ENCODE measurements around the gene CBFA2T2.
"Not testable (repeated sequence)": the region's sequence is repeated elsewhere in the genome, so short reads cannot be mapped to it uniquely, and the experiment has no call there.

CBFA2T2 gene

GRCh38 chr20:33508015-33508414 lies 18.1 kb downstream of the CBFA2T2 start:
- DNase-seq, result not testable (repeated sequence)

DNA sequence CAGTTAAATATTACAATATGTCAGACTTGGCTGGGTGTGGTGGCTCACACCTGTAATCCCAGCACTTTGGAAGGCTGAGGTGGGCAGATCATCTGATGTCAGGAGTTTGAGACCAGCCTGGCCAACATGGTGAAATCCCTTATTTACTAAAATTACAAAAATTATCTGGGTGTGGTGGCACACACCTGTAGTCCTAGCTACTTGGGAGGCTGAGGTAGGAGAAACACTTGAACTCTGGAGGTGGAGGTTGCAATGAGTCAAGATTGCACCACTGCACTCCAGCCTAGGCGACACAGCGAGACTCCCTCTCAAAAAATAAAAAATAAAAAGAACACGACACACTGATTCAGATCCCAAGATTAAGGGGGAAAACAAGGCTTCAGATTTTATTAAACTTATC lies 19.2 kb downstream of the CBFA2T2 start:
- DNase-seq, result not testable (repeated sequence)

DNA sequence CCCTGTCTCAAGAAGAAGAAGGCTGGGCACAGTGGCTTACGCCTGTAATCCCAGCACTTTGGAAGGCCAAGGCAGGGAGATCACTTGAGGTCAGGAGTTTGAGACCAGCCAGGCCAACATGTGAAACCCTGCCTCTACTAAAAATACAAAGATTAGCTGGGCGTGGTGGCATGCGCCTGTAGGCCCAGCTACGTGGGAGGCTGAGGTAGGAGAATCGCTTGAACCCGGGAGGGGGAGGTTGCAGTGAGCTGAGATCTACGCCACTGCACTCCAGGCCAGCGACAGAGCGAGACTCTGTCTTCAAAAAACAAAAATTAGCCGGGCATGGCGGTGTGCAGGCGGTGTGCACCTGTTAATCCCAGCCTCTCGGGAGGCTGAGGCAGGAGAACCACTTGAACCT lies 22.0 kb downstream of the CBFA2T2 start:
- DNase-seq, result not testable (repeated sequence)

GRCh38 chr20:33515569-33516216 lies 25.8 kb downstream of the CBFA2T2 start:
- no peak for DNase-seq

- no peak for DNase-seq
Observed at GRCh38 chr20:33516882-33517281, 27.0 kb downstream of the CBFA2T2 start.

- no peak for DNase-seq
Observed at GRCh38 chr20:33518071-33518470, 28.2 kb downstream of the CBFA2T2 start.

- DNase-seq, result no peak
Observed at GRCh38 chr20:33521461-33521860, 31.6 kb downstream of the CBFA2T2 start.

GRCh38 chr20:33522256-33522820 lies 32.4 kb downstream of the CBFA2T2 start:
- DNase-seq, result no peak

DNA sequence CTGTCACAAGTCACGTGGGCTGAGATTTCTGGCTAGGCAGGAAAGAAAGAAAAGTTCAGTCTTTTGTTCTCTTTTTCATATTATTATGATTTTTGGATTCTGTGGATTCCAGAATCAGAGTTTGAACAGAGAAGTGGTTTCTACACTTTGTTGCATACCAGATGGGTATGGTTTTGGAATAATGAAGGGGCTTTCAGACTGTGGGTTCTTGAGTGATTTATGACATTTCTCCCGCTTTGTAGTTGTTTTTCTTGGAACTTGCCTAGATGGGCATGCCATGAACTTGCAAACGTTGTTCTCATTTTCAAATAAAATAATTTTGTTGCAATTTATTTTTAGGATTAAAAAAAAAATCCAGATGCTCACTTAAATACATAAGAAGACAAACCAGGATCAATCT lies 34.4 kb downstream of the CBFA2T2 start:
- no peak for DNase-seq

- no peak for DNase-seq
Observed at GRCh38 chr20:33526769-33527168, 36.9 kb downstream of the CBFA2T2 start.

DNA sequence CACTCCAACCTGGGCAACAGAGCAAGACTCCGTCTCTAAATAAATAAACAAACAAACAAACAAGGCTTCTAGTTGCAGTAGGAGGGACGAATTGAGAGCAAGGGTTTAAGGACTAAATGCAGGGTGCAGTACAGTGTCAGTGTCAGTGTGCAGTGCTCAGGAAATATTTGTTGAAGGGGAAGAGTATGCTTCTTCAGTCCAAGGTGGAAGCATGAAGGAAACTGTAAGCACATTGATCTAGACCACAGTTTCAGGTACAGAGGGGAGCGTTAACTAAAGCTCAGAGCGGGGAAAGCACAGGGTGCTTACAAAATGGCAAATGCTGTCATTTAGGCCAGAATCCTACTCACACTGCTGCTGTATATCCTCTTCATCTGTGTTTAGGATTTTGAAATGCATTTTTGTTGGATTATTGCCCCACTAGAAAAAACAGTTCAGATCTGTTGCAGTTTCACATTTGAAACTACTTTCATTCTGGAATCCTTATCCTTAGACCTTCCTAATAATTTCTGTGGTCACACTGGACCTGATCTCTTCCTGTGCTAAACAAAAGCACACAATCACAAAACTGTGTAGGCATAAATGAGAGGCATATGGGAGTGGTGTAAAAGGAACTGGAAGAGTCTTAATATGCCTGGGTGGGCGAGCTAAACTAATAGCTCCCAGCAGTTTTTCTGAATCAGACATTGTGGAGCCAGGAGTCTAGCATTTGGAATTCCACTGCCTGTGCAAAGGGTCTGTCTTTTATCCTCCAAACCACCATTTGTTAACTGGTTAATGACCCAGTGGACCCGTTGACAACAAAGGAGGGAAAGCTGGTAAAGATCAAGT lies 41.4 kb downstream of the CBFA2T2 start:
- DNase-seq, result no peak

- DNase-seq, result no peak
Observed at GRCh38 chr20:33531885-33532284, 42.0 kb downstream of the CBFA2T2 start.

DNA sequence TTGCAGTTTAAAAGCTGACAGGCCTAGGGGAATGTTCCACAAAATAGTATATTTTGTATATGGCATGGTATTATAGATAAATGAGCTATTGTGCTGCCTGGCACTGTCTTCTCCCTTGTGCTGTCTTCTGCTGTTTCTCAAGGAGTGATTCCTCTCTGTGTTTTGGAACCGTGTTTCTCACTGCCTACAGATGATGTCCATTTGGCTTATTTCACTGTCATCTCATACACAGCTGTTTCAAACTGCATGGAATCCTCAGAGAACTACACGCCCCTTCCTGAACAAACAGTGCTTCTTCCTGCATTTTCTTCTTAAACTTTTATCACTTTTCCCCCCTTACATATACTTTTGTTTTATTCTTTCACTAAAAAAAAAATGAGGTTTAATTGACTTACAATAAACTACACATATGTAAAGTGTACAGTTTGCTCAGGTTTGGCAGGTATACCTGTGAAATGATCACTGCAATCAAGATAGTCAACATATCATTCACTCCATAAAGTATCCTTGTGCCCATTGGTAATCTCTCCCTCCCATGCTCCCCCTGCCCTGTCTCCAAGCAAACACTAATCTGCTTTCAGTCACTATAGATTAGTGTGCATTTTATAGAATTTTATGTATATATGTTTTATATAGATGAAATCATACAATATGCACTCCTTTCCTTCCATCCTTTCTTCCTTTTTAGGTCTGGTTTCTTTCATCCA lies 43.0 kb downstream of the CBFA2T2 start:
- no peak for DNase-seq

GRCh38 chr20:33535717-33536116 lies 45.8 kb downstream of the CBFA2T2 start:
- not testable (repeated sequence) for DNase-seq

DNA sequence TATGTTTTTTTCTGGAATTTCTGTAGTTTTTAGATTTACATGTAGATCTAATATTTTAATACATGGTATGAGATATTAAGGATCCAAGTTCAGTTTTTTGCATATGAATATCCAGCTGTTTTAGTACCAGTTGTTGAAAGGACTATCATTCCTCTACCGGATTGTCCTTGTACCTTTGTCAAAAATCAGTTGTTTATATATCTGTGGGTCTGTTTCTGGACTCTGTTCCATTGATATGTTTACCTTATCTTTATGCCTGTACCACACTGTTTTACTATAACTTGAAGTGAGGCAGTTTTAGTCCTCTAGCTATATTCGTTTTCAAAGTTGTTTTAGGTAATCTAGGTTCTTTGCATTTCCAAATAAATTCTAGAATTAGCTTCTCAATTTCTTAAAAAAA lies 47.7 kb downstream of the CBFA2T2 start:
- DNase-seq, result no peak

DNA sequence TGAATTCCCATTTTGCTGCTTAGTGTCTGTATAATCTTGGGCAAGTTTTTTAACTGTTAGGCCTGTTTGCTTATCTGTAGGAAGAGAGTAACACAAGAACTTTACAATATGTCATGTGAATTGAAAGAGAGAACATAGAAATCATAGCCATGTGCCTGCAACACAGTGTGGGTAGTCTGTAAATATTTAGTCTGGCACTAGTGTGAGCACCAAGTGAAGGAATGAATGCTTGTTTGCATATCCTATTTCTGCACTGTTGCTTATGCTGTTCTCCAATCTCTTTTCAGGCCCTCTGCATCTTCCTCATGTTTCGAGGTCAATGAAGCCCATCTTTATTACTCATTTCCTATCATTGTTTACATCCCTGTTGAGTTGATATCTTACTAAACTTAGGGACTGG lies 49.2 kb downstream of the CBFA2T2 start:
- DNase-seq, result no peak

DNA sequence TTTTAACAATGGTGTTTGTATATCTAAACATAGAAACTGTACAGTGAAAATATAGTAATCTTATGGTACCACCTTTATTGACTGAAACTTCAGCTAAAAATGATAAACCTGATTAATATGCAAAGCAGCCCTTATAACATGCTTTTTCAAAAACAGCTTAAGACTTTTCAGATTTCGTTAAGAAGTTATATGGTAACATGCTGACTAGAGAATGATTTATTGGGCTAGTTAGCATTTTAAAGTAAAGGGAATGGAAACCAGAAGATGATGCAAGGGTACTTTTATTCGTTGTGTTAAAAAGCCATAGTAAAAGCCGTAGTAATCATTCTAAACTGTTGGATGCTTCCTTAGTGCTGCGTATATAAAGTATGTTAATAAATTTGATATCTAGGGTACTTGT lies 50.5 kb downstream of the CBFA2T2 start:
- DNase-seq, result no peak

GRCh38 chr20:33541074-33541473 lies 51.2 kb downstream of the CBFA2T2 start:
- no peak for DNase-seq

DNA sequence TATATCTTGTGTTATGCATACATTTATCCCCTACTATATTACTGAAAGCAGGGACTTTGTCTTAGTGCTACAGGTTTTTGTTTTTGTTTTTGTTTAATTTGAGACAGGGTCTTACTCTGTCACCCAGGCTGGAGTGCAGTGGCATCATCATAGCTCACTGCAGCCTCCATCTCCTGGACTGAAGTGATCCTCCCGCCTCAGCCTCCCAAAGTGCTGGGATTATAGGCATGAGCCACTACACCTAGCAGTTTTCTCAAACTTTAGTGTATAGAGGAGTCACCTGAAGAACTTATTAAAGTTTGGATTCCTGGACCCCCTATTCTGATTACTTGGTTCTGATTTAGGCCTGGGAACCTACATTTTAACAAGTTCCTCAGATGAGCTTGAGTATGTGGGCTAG lies 51.9 kb downstream of the CBFA2T2 start:
- DNase-seq, result no peak

- no peak for DNase-seq
Observed at GRCh38 chr20:33545763-33546162, 55.9 kb downstream of the CBFA2T2 start.

DNA sequence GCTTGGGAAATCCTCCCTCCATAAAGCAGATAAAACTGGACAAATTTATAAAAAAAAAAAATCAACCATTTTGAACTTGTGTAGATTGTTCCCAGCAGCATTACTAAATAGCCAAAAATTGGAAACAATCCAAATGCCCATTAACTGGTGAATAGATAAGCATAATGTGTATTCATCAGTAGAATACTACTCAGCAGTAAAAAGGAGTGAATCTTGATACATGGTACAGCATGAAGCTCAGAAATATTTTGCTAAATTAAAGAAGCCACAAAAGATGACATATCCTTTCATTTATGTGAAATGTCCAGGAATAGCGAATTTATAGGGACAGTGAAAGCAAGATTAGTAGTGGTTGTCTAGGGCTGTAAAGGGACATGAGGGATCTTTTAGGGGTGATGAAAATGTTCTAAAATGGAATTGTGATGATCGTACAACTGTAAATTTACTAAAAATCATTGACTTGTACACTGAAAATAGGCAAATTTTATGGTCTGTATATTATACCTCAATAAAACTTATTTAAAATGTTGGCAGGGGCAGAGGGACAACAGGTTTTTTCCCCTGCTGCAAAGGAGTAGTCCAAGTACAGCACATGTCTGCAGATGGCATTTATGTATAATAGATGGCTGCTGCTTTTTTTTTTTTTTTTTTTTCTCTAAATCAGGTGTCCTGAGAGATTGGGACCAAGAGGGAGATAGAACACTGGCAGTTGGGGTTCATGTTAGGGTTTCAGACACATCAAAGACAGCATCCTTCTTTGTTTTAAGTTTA lies 59.5 kb downstream of the CBFA2T2 start:
- no peak for DNase-seq

- DNase-seq, result no peak
Observed at GRCh38 chr20:33551778-33552177, 61.9 kb downstream of the CBFA2T2 start.

DNA sequence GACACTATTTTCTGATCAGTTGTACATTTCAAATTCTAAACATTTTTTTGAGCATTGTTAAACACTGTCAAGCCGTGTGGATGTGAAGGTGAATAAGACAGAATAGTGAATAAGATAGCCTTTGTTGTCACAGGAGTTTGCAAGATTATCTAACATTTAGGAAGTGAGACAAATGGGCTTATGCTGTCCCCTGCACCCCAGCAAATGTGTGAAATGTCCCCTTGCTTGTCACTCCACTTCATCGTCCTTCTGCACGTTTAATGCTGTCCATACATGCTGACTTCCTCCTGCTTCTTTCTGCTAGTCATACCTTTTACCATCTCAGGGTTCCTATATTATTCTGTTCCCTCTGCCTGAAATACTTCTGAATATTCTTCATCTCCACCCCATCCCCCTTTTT lies 62.6 kb downstream of the CBFA2T2 start:
- no peak for DNase-seq

Data from CD4-positive, alpha-beta T cell treated with Interleukin-21 for 1 hour (primary cell).